NB4 (cell line): ENCODE results near the gene REXO2.

Experiments used
- DNase-seq: peaks from one replicate; pipeline ENCODE4 v3.0.0; 2010; ENCODE audit warnings: low read depth
- H3K4me3 ChIP-seq: one replicate; pipeline ENCODE4 v1.5.1; 2011; ENCODE audit warnings: mild to moderate bottlenecking, low read depth, low read length, moderate library complexity
- MYC ChIP-seq: IDR thresholded peaks from 2 replicates; pipeline ENCODE4 v1.6.1; 2011; ENCODE audit warnings: low read depth, low read length
- POLR2A ChIP-seq: IDR thresholded peaks from 2 replicates; pipeline ENCODE4 v1.6.1; 2011; ENCODE audit warnings: mild to moderate bottlenecking; ENCODE audit not compliant: insufficient read length; ENCODE audit errors: extremely low read depth
- TF ChIP-seq, protein P1 (sequence below): IDR thresholded peaks from 2 replicates; pipeline ENCODE4 v1.6.1; 2011; ENCODE audit warnings: low read depth, low read length
- TF ChIP-seq, protein P2 (sequence below): IDR thresholded peaks from one replicate; pipeline ENCODE4 v1.5.1; 2012; ENCODE audit warnings: low read depth, low read length

Gene REXO2

DNA sequence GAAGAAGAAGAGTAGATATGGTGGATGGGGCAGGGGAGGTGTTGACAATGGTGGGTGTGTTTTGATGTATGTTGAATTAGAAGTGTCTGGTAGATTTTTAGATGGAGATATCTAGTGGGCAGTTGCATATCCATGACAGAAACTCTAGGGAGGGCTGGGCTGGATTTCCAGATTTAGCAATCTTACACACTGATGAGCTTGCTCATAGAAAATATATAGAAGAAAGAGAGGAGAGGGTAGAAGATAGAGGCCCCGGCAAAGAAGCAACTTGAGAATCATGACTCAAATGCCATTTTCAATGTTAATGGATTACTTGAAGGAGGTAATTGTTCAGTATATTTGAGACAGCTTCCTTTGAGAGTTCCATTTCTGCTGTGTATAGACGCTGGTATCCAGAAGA is 8.2 kb downstream of the REXO2 start:
- TF ChIP-seq, protein P1, sequence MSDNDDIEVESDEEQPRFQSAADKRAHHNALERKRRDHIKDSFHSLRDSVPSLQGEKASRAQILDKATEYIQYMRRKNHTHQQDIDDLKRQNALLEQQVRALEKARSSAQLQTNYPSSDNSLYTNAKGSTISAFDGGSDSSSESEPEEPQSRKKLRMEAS: no peak
- TF ChIP-seq, protein P2, sequence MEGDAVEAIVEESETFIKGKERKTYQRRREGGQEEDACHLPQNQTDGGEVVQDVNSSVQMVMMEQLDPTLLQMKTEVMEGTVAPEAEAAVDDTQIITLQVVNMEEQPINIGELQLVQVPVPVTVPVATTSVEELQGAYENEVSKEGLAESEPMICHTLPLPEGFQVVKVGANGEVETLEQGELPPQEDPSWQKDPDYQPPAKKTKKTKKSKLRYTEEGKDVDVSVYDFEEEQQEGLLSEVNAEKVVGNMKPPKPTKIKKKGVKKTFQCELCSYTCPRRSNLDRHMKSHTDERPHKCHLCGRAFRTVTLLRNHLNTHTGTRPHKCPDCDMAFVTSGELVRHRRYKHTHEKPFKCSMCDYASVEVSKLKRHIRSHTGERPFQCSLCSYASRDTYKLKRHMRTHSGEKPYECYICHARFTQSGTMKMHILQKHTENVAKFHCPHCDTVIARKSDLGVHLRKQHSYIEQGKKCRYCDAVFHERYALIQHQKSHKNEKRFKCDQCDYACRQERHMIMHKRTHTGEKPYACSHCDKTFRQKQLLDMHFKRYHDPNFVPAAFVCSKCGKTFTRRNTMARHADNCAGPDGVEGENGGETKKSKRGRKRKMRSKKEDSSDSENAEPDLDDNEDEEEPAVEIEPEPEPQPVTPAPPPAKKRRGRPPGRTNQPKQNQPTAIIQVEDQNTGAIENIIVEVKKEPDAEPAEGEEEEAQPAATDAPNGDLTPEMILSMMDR: no peak
- TF ChIP-seq POLR2A (no peak), MYC (no peak)
- no peak overlapping the region for H3K4me3 ChIP-seq
- no peak for DNase-seq

DNA sequence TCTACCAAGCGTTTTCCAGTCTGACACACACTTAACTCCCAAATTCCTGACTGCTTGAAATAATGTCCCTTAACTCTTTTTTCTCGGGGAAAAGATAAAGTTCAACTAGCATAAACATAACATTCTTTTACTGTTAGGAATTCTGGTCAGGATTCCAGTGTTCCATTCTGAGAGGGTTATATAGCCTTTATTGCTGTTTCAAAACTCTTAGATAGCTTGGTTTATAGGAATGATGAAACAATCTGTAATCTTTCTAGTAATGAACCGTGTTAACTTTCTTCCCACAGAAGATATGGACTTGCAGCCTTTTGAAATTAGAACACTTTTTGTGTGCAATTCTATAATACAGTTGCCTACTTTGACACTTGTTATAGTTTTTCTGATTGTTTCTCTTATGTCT is 8.6 kb downstream of the REXO2 start:
- H3K4me3 ChIP-seq: no peak overlapping the region
- no peak for DNase-seq
- TF ChIP-seq POLR2A (no peak), MYC (no peak)
- TF ChIP-seq, protein P2: no peak
- TF ChIP-seq, protein P1: no peak

- no peak overlapping the region for H3K4me3 ChIP-seq
- TF ChIP-seq, protein P2: no peak
- no peak for DNase-seq
Measured at GRCh38 chr11:114448749-114449482, 9.6 kb downstream of the REXO2 start.

- TF ChIP-seq MYC (no peak), POLR2A (no peak)
- TF ChIP-seq, protein P2: no peak
- TF ChIP-seq, protein P1: no peak
- H3K4me3 ChIP-seq: no peak overlapping the region
- DNase-seq: no peak
Measured at GRCh38 chr11:114449845-114450244, 10.6 kb downstream of the REXO2 start.

- no peak for DNase-seq
- no peak overlapping the region for H3K4me3 ChIP-seq
- no peak for TF ChIP-seq POLR2A
- TF ChIP-seq MYC: no peak
- TF ChIP-seq, protein P1: no peak
- TF ChIP-seq, protein P2: no peak
Measured at GRCh38 chr11:114452399-114452798, 13.1 kb downstream of the REXO2 start.

DNA sequence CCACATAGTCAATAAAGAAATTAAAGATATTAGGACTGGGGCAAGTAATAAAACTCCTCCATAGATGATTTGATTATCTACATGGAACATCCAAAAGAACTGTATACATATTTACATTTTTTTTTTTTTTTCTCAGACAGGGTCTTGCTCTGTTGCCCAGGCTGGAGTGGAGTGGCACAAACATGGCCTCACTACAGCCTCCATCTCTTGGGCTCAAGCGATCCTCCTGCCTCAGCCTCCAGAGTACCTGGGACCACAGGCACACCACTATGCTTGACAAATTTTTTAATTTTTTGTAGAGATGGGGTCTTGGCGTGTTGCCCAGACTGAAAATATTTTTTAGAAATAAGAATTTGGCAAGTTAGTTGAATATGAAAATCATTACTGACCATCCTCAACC is 24.7 kb downstream of the REXO2 start:
- no peak for TF ChIP-seq MYC
- TF ChIP-seq, protein P2: no peak
- H3K4me3 ChIP-seq: no peak overlapping the region
- no peak for DNase-seq
